Natural killer cell treated with Interleukin-12 subunit alpha and Interleukin-12 subunit beta and Interleukin-15 and Interleukin-18, amount 100 ng/mL, for 72 hours (primary cell): Measurements from ENCODE around the gene FER. TPM values are rescaled to one million over a fixed set of nuclear protein-coding genes. Genes with fewer than 3 reads are reported as not detected.
"Not testable (repeated sequence)": the region's sequence is repeated elsewhere in the genome, so short reads cannot be mapped to it uniquely, and the experiment has no call there.

Experiments used
- ATAC-seq, 2 donors: fragments of 150-1000 bp; cut with Tn5 transposase in 1 of 2; sonication (Bioruptor Pico), chemical (Tn5 transposase) in 1 of 2; 2 replicates each; pipeline ENCODE4 v1.10.0; 2021
- DNase-seq: peaks from one replicate; pipeline ENCODE4 v3.0.0; 2022; ENCODE audit warnings: low spot score
- H3K27ac Mint-ChIP-seq, 2 donors: 1 replicate in 1 of 2; 2 replicates in 1 of 2; pipeline ENCODE4 v1.8.0; 2022; ENCODE audit warnings: mixed read lengths in 2 of 2, mild to moderate bottlenecking in 1 of 2, moderate library complexity in 1 of 2
- H3K27me3 Mint-ChIP-seq, 2 donors: 1 replicate in 1 of 2; 2 replicates in 1 of 2; pipeline ENCODE4 v1.8.0; 2022; ENCODE audit warnings: mixed read lengths in 2 of 2
- H3K36me3 Mint-ChIP-seq: one replicate; pipeline ENCODE4 v1.8.0; 2022; ENCODE audit warnings: mixed read lengths
- H3K4me1 Mint-ChIP-seq, 2 donors: 1 replicate in 1 of 2; 2 replicates in 1 of 2; pipeline ENCODE4 v1.8.0; 2022; ENCODE audit warnings: low read depth in 2 of 2, mixed read lengths in 2 of 2, mild to moderate bottlenecking in 1 of 2
- H3K4me3 Mint-ChIP-seq: one replicate; pipeline ENCODE4 v1.8.0; 2022; ENCODE audit warnings: mixed read lengths
- H3K9me3 Mint-ChIP-seq: 2 replicates; pipeline ENCODE4 v1.8.0; 2022; ENCODE audit warnings: mixed read lengths
- total RNA-seq, 2 donors: library from RNA; stranded (reverse); gene quantifications; one replicate each; pipeline ENCODE4 v1.2.3, GENCODE V29; 2022

The FER gene
- total RNA-seq, 2 donors from 2014 or later, result 13.4 to 22.1 TPM

- Mint-ChIP-seq H3K27ac (no peak overlapping the region), H3K4me1 (no peaks in the 10 kb centered on the region), H3K9me3 (no peaks in the 10 kb centered on the region), H3K4me3 (no peak overlapping the region), H3K36me3 (no peaks in the 10 kb centered on the region), H3K27me3 (no peaks in the 10 kb centered on the region)
- ATAC-seq (no peak), DNase-seq (no peak)
Measured at GRCh38 chr5:109145139-109145538, 397.4 kb downstream of the FER start.

- ATAC-seq, result no peak
- Mint-ChIP-seq H3K4me3 (no peak overlapping the region), H3K27me3 (no peaks in the 10 kb centered on the region), H3K9me3 (no peaks in the 10 kb centered on the region), H3K36me3 (no peaks in the 10 kb centered on the region), H3K4me1 (no peaks in the 10 kb centered on the region), H3K27ac (no peak overlapping the region)
- no peak for DNase-seq
Measured at GRCh38 chr5:109146591-109146990, 398.9 kb downstream of the FER start.

- ATAC-seq (no peak), DNase-seq (no peak)
- Mint-ChIP-seq H3K4me1 (peaks cover 0 to 8% of the 10 kb centered on the region in 2 donors), H3K4me3 (no peak overlapping the region), H3K27ac (no peak overlapping the region), H3K27me3 (no peaks in the 10 kb centered on the region), H3K36me3 (no peaks in the 10 kb centered on the region), H3K9me3 (no peaks in the 10 kb centered on the region)
Measured at GRCh38 chr5:109152565-109152964, 404.9 kb downstream of the FER start.

GRCh38 chr5:109155625-109156024 is 407.9 kb downstream of the FER start:
- H3K36me3 Mint-ChIP-seq, result no peaks in the 10 kb centered on the region
- ATAC-seq (no peak), DNase-seq (no peak)
- no peak overlapping the region for H3K4me3 Mint-ChIP-seq
- peaks cover 0 to 8% of the 10 kb centered on the region in 2 donors for H3K4me1 Mint-ChIP-seq
- H3K27ac Mint-ChIP-seq, result no peak overlapping the region
- no peaks in the 10 kb centered on the region for H3K9me3 Mint-ChIP-seq
- no peaks in the 10 kb centered on the region for H3K27me3 Mint-ChIP-seq

- Mint-ChIP-seq H3K9me3 (no peaks in the 10 kb centered on the region), H3K36me3 (no peaks in the 10 kb centered on the region), H3K4me1 (peaks cover 4 to 13% of the 10 kb centered on the region in 2 donors), H3K27ac (no peak overlapping the region), H3K4me3 (no peak overlapping the region), H3K27me3 (no peaks in the 10 kb centered on the region)
- DNase-seq (no peak), ATAC-seq (no peak)
Measured at GRCh38 chr5:109156885-109157284, 409.2 kb downstream of the FER start.

- peaks cover 5% of the 10 kb centered on the region for H3K36me3 Mint-ChIP-seq
- H3K4me3 Mint-ChIP-seq, result no peak overlapping the region
- DNase-seq, result no peak
- no peak for ATAC-seq
- no peaks in the 10 kb centered on the region for H3K27me3 Mint-ChIP-seq
- H3K4me1 Mint-ChIP-seq, result peaks cover 4 to 18% of the 10 kb centered on the region in 2 donors
- no peaks in the 10 kb centered on the region for H3K9me3 Mint-ChIP-seq
- no peak overlapping the region for H3K27ac Mint-ChIP-seq
Measured at GRCh38 chr5:109160468-109160867, 412.8 kb downstream of the FER start.

GRCh38 chr5:109161914-109162683 is 414.4 kb downstream of the FER start:
- ATAC-seq, result peak in 1 of 2 donors; percentile 64
- peak overlapping the region; percentile 57 to 64 for H3K27ac Mint-ChIP-seq
- H3K4me1 Mint-ChIP-seq, result peaks cover 4 to 17% of the 10 kb centered on the region in 2 donors

GRCh38 chr5:109163336-109163735 is 415.6 kb downstream of the FER start:
- peak overlapping the region in 1 of 2 donors; percentile 45 for H3K27ac Mint-ChIP-seq
- DNase-seq (no peak), ATAC-seq (no peak)
- H3K27me3 Mint-ChIP-seq, result no peaks in the 10 kb centered on the region
- peak overlapping the region; percentile 15 for H3K4me3 Mint-ChIP-seq
- peaks cover 4 to 17% of the 10 kb centered on the region in 2 donors for H3K4me1 Mint-ChIP-seq
- peaks cover 5% of the 10 kb centered on the region for H3K36me3 Mint-ChIP-seq
- no peaks in the 10 kb centered on the region for H3K9me3 Mint-ChIP-seq

More at GRCh38 chr5:109161914-109162683, 414.4 kb downstream of the FER start:
- Mint-ChIP-seq H3K27me3 (no peaks in the 10 kb centered on the region), H3K4me3 (peak overlapping the region; percentile 49), H3K9me3 (no peaks in the 10 kb centered on the region), H3K36me3 (peaks cover 5% of the 10 kb centered on the region)
- DNase-seq, result no peak

GRCh38 chr5:109164001-109164400 is 416.3 kb downstream of the FER start:
- ATAC-seq (no peak), DNase-seq (no peak)
- H3K36me3 Mint-ChIP-seq, result peaks cover 5% of the 10 kb centered on the region
- H3K9me3 Mint-ChIP-seq, result no peaks in the 10 kb centered on the region
- H3K4me1 Mint-ChIP-seq, result peaks cover 4 to 17% of the 10 kb centered on the region in 2 donors
- no peak overlapping the region for H3K27ac Mint-ChIP-seq
- H3K27me3 Mint-ChIP-seq, result no peaks in the 10 kb centered on the region
- no peak overlapping the region for H3K4me3 Mint-ChIP-seq

- Mint-ChIP-seq H3K36me3 (peaks cover 5% of the 10 kb centered on the region), H3K9me3 (no peaks in the 10 kb centered on the region), H3K4me3 (no peak overlapping the region), H3K4me1 (peaks cover 0 to 7% of the 10 kb centered on the region in 2 donors), H3K27me3 (no peaks in the 10 kb centered on the region), H3K27ac (no peak overlapping the region)
- no peak for DNase-seq
- no peak for ATAC-seq
Measured at GRCh38 chr5:109167586-109167985, 419.9 kb downstream of the FER start.

GRCh38 chr5:109168151-109168550 is 420.5 kb downstream of the FER start:
- Mint-ChIP-seq H3K4me1 (peaks cover 0 to 2% of the 10 kb centered on the region in 2 donors), H3K4me3 (no peak overlapping the region), H3K36me3 (peaks cover under 1% of the 10 kb centered on the region), H3K27me3 (no peaks in the 10 kb centered on the region), H3K27ac (no peak overlapping the region), H3K9me3 (no peaks in the 10 kb centered on the region)
- ATAC-seq, result no peak
- no peak for DNase-seq

- Mint-ChIP-seq H3K9me3 (no peaks in the 10 kb centered on the region), H3K4me1 (peaks cover 0 to 3% of the 10 kb centered on the region in 2 donors), H3K4me3 (no peak overlapping the region), H3K27ac (no peak overlapping the region), H3K27me3 (no peaks in the 10 kb centered on the region), H3K36me3 (no peaks in the 10 kb centered on the region)
- no peak for DNase-seq
- ATAC-seq, result no peak
Measured at GRCh38 chr5:109170629-109171350, 423.1 kb downstream of the FER start.

GRCh38 chr5:109171437-109172073 is 423.9 kb downstream of the FER start:
- not testable (repeated sequence) for H3K4me3 Mint-ChIP-seq, DNase-seq, H3K9me3 Mint-ChIP-seq, H3K4me1 Mint-ChIP-seq, H3K27ac Mint-ChIP-seq, H3K36me3 Mint-ChIP-seq, ATAC-seq, H3K27me3 Mint-ChIP-seq
